GM19328 (cell line): Measurements from ENCODE around the gene KRT77.

Source experiments
- ATAC-seq: cut with Tn5 transposase; IDR thresholded peaks from one replicate; pipeline ENCODE4 v1.9.1; 2021; ENCODE audit warnings: mild to moderate bottlenecking, moderate library complexity; ENCODE audit not compliant: unreplicated experiment

Gene KRT77

GRCh38 chr12:52659395-52659794 is 43.9 kb downstream of the KRT77 start:
- no peak for ATAC-seq

- ATAC-seq: no peak
Measured at GRCh38 chr12:52658196-52658595, 45.1 kb downstream of the KRT77 start.

- ATAC-seq: no peak
Measured at GRCh38 chr12:52657250-52657902, 45.9 kb downstream of the KRT77 start.

GRCh38 chr12:52656616-52657015 is 46.7 kb downstream of the KRT77 start:
- no peak for ATAC-seq

GRCh38 chr12:52655720-52656124 is 47.6 kb downstream of the KRT77 start:
- no peak for ATAC-seq

- ATAC-seq: no peak
Measured at GRCh38 chr12:52655251-52655650, 48.1 kb downstream of the KRT77 start.

GRCh38 chr12:52651726-52652261 is 51.5 kb downstream of the KRT77 start, which contains the start of gene KRT2:
TSS of gene KRT2 (minus strand) at chr12:52652211. CDS start at chr12:52652142, 69 bp downstream.
- no peak for ATAC-seq

DNA sequence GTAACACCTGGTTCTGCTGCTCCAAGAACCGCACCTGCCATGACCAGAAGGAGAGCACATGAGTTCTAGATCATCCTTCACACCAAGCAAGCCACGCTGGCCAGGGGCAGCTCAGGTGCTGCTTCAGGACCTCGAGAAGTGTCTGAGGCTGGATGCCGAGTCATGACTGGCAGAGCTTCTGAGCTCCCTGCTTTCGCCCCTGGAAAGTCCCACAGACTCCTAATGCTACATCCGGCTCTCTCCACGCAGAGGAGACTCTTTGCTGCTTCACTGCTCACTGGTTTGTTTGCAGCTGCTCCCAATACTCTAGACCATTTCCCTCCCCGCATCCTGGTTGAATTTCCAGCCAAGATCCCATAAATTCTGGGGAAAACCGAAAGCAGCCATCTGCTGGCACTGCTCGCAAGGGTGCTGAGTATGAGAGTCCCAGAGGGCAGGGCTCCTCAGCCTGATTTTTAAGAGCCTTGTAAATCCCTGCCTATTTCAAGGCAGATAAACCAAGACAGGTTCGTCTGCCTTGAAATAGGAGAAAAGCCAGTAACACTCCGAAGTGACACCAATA is 52.7 kb downstream of the KRT77 start:
- ATAC-seq: no peak

DNA sequence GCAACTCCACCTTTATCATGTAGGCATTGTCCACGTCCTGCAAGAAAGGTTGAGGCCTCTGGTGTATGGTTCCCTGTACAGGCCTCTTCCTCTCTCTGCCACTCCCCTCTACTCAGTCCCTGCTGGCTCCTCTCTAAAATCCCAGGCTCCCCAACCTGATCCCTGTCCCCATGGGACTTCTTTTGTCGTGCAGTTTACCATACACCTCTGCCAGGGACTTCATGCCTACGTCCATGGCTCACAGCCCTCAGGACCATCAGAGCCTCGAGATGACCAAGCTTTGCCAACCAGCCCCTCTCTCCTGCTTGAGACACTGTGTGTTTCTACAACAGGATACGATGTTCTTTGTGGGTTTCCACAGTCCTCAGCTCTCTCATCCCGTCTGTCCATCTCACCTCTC is 54.3 kb downstream of the KRT77 start:
- no peak for ATAC-seq

DNA sequence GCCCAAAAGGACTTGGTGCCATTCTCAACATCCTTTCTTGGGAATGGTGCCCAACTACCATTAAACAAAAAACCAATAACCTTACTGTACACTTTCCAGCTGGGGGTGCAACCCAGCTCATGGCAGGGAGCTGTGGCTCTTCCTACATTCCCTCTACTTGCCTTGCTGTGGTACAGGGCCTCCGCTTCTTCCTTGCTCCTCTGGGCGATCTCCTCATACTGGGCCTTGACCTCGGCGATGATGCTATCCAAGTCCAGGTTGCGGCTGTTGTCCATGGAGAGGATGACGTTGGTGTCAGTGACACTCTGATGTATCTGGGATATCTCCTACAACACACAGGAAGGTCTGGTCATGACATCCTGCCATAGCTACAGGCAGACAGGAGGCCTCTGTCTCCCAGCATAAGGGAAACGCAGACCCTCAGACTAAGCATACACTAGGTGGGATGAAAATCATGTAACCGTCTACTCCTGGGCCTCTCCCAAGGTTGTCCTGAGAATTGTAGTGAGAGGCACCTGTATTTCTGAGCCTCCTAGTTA is 55.2 kb downstream of the KRT77 start:
- no peak for ATAC-seq

- no peak for ATAC-seq
Measured at GRCh38 chr12:52647601-52648000, 55.7 kb downstream of the KRT77 start.

GRCh38 chr12:52646613-52647012 is 56.7 kb downstream of the KRT77 start:
- no peak for ATAC-seq

GRCh38 chr12:52645982-52646381 is 57.3 kb downstream of the KRT77 start:
- ATAC-seq: no peak

GRCh38 chr12:52645120-52645761 is 58.1 kb downstream of the KRT77 start:
- ATAC-seq: no peak

DNA sequence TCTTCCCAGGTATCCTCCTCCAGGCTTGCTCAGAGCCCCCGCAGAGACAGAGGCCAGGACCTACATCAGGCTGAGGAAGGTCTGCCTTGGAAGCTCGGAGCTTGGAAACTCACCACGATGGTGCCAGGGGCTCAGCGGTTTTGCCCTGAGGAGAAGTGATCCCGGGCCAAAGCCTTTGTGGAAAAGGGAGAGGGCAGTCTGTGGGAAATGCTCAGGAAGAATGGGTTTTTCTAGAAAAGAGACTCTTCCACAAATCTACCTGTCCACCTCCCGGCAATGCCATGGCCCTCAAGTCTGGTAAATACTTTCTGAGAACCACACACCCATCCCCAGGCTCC is 59.3 kb downstream of the KRT77 start:
- no peak for ATAC-seq

DNA sequence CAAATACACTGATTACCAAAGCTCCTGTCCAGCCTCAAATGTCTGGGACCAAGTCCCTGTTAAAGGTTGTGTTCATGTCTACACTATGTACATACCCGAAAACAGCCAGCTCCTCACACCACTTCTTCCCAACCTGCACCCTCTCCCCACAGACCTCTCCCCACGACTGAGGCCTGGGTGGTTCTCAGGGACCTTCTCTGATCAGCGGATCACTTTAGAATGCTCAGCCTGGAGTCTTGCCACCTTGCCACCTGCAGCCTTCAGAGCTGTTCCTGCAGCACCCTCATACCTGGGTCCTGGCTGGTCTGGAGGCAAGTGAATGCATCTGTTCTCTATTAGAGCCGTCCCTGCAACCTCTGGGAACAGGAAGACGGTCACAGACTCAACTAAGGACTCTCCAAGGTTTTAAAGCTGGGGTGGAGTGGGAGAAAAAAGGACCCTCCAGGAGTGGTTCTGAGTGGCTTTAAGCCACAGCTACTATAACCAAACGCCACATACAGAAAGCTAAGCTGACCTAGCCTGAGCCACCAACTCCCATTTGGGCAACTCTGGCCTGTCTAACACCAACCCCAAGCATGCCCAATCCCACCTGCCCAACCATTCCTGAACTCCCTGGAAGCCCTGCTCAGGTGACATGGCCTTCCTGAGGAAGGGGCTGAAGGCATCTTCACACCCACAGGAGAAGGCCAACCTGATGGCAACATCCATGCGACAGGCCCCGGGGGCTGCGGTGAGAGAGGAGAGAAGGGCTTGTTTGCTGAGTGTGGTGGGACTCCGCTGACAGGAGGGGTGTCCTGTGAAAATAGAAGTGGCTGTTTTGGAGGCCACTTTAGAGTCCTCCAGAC is 59.9 kb downstream of the KRT77 start:
- ATAC-seq: no peak

DNA sequence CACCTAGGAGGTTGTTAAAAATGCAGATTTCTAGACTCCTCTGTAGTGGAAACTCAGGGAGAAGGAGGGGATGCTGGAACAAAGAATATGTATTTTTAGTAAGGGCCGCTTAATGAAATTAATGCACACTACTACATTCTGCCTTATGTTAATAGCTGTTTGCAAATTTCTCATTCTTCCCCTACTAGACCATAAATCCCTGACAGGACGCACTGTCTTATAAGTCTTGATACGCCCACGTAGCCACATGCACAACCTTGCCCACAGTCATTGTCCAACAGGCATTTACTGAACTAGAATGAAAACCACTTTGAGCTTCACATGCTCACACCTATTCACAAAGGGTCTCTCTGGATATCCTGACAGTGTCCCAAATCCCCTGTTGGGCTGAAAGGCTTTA is 61.9 kb downstream of the KRT77 start:
- ATAC-seq: no peak
